ENCODE measurements around the gene OXSM.

The OXSM gene

GRCh38 chr3:25803833-25804232, 13.9 kb downstream of the OXSM start:
- Histone ChIP-seq H2AK5ac (ENCODE audit: low read length, severe bottlenecking) (no peak overlapping the region), H2BK5ac (ENCODE audit: low read depth, low read length, poor library complexity, severe bottlenecking) (no peak overlapping the region), H3K18ac (ENCODE audit: low read depth in 1 of 2, low read length in 2 of 2) (no peak overlapping the region), H3K4me3 (ENCODE audit: insufficient read depth in 1 of 2, low read depth in 1 of 2, low read length in 2 of 2) (no peak overlapping the region), H2BK120ac (ENCODE audit: low read depth, low read length) (no peak overlapping the region), H3K4me2 (ENCODE audit: low read length, poor library complexity, severe bottlenecking) (no peak overlapping the region), H3K9ac (ENCODE audit: low read length) (no peak overlapping the region), H4K91ac (ENCODE audit: low read length) (no peak overlapping the region), H3K14ac (ENCODE audit: low read length in 2 of 2) (no peak overlapping the region), H3K36me3 (ENCODE audit: control insufficient read depth in 1 of 2, insufficient read depth in 2 of 2, low read depth in 1 of 2, low read length in 2 of 2) (no peaks in the 10 kb centered on the region), H3K79me1 (replicated peaks; ENCODE audit: low read length, poor library complexity, severe bottlenecking) (no peaks in the 10 kb centered on the region), H3K4ac (ENCODE audit: low read depth in 1 of 2, low read length in 2 of 2) (no peak overlapping the region), H3K9me3 (ENCODE audit: control insufficient read depth, low read length) (no peaks in the 10 kb centered on the region), H2BK12ac (ENCODE audit: low read length in 2 of 2) (no peak overlapping the region), H4K8ac (ENCODE audit: low read length) (no peak overlapping the region), H3K23ac (ENCODE audit: low read length in 2 of 2) (no peak overlapping the region), H3K27ac (ENCODE audit: low read length, poor library complexity, severe bottlenecking) (no peak overlapping the region), H3K4me1 (ENCODE audit: control insufficient read depth, insufficient read depth, low read depth, low read length) (no peaks in the 10 kb centered on the region), H3K27me3 (ENCODE audit: control insufficient read depth in 1 of 2, insufficient read depth in 1 of 2, low read length in 2 of 2) (no peaks in the 10 kb centered on the region), H2AFZ (ENCODE audit: low read depth, low read length) (no peak overlapping the region), H2BK15ac (ENCODE audit: low read depth, poor library complexity, severe bottlenecking) (no peak overlapping the region)
- 100% methylated on average over 1 of the region's 2 CpGs for WGBS
- no peak for DNase-seq

DNA sequence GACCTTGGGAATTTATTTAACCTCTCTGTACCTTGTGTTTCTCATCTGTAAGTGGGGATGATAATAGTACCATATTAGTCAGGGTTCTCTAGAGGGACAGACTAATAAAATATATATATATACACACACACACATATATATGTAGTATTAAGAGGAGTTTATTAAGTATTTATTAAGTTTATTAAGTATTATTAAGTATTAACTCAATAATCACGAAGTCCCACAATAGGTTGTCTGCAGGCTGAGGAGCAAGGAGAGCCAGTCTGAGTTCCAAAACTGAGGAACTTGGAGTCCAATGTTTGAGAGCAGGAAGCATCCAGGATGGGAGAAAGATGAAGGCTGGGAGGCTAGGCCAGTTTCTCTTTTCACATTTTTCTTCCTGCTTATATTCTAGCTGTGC, 14.8 kb downstream of the OXSM start:
- 100% methylated on average over 1 of the region's 1 CpG for WGBS
- H3K9ac ChIP-seq (ENCODE audit: low read length) = no peak overlapping the region
- no peak overlapping the region for H4K8ac ChIP-seq (ENCODE audit: low read length)
- H3K36me3 ChIP-seq (ENCODE audit: control insufficient read depth in 1 of 2, insufficient read depth in 2 of 2, low read depth in 1 of 2, low read length in 2 of 2) = no peaks in the 10 kb centered on the region
- H3K27ac ChIP-seq (ENCODE audit: low read length, poor library complexity, severe bottlenecking) = no peak overlapping the region
- no peak overlapping the region for H2AFZ ChIP-seq (ENCODE audit: low read depth, low read length)
- no peaks in the 10 kb centered on the region for H3K4me1 ChIP-seq (ENCODE audit: control insufficient read depth, insufficient read depth, low read depth, low read length)
- no peak overlapping the region for H3K14ac ChIP-seq (ENCODE audit: low read length in 2 of 2)
- H3K23ac ChIP-seq (ENCODE audit: low read length in 2 of 2) = no peak overlapping the region
- no peak overlapping the region for H3K4me2 ChIP-seq (ENCODE audit: low read length, poor library complexity, severe bottlenecking)
- H3K27me3 ChIP-seq (ENCODE audit: control insufficient read depth in 1 of 2, insufficient read depth in 1 of 2, low read length in 2 of 2) = no peaks in the 10 kb centered on the region
- H2BK12ac ChIP-seq (ENCODE audit: low read length in 2 of 2) = no peak overlapping the region
- no peak for DNase-seq
- H3K79me1 ChIP-seq (replicated peaks; ENCODE audit: low read length, poor library complexity, severe bottlenecking) = no peaks in the 10 kb centered on the region
- H2AK5ac ChIP-seq (ENCODE audit: low read length, severe bottlenecking) = no peak overlapping the region
- no peak overlapping the region for H3K4ac ChIP-seq (ENCODE audit: low read depth in 1 of 2, low read length in 2 of 2)
- H4K91ac ChIP-seq (ENCODE audit: low read length) = no peak overlapping the region
- H2BK120ac ChIP-seq (ENCODE audit: low read depth, low read length) = no peak overlapping the region
- no peak overlapping the region for H2BK15ac ChIP-seq (ENCODE audit: low read depth, poor library complexity, severe bottlenecking)
- H3K18ac ChIP-seq (ENCODE audit: low read depth in 1 of 2, low read length in 2 of 2) = no peak overlapping the region
- H3K4me3 ChIP-seq (ENCODE audit: insufficient read depth in 1 of 2, low read depth in 1 of 2, low read length in 2 of 2) = no peak overlapping the region
- no peaks in the 10 kb centered on the region for H3K9me3 ChIP-seq (ENCODE audit: control insufficient read depth, low read length)
- H2BK5ac ChIP-seq (ENCODE audit: low read depth, low read length, poor library complexity, severe bottlenecking) = no peak overlapping the region

GRCh38 chr3:25812644-25813043, 22.8 kb downstream of the OXSM start:
- Histone ChIP-seq H3K4me2 (ENCODE audit: low read length, poor library complexity, severe bottlenecking) (no peak overlapping the region), H4K91ac (ENCODE audit: low read length) (no peak overlapping the region), H2BK12ac (ENCODE audit: low read length in 2 of 2) (no peak overlapping the region), H3K18ac (ENCODE audit: low read depth in 1 of 2, low read length in 2 of 2) (no peak overlapping the region), H2BK15ac (ENCODE audit: low read depth, poor library complexity, severe bottlenecking) (no peak overlapping the region), H2BK120ac (ENCODE audit: low read depth, low read length) (no peak overlapping the region), H3K27ac (ENCODE audit: low read length, poor library complexity, severe bottlenecking) (no peak overlapping the region), H3K23ac (ENCODE audit: low read length in 2 of 2) (no peak overlapping the region), H4K8ac (ENCODE audit: low read length) (no peak overlapping the region), H2BK5ac (ENCODE audit: low read depth, low read length, poor library complexity, severe bottlenecking) (no peak overlapping the region), H3K4me1 (ENCODE audit: control insufficient read depth, insufficient read depth, low read depth, low read length) (no peaks in the 10 kb centered on the region), H3K9ac (ENCODE audit: low read length) (no peak overlapping the region), H3K4ac (ENCODE audit: low read depth in 1 of 2, low read length in 2 of 2) (no peak overlapping the region), H3K36me3 (ENCODE audit: control insufficient read depth in 1 of 2, insufficient read depth in 2 of 2, low read depth in 1 of 2, low read length in 2 of 2) (no peaks in the 10 kb centered on the region), H2AFZ (ENCODE audit: low read depth, low read length) (no peak overlapping the region), H3K9me3 (ENCODE audit: control insufficient read depth, low read length) (no peaks in the 10 kb centered on the region), H3K27me3 (ENCODE audit: control insufficient read depth in 1 of 2, insufficient read depth in 1 of 2, low read length in 2 of 2) (no peaks in the 10 kb centered on the region), H3K79me1 (replicated peaks; ENCODE audit: low read length, poor library complexity, severe bottlenecking) (no peaks in the 10 kb centered on the region), H3K4me3 (ENCODE audit: insufficient read depth in 1 of 2, low read depth in 1 of 2, low read length in 2 of 2) (no peak overlapping the region), H2AK5ac (ENCODE audit: low read length, severe bottlenecking) (no peak overlapping the region), H3K14ac (ENCODE audit: low read length in 2 of 2) (no peak overlapping the region)
- no peak for DNase-seq
- 94% methylated on average over 3 of the region's 4 CpGs for WGBS

DNA sequence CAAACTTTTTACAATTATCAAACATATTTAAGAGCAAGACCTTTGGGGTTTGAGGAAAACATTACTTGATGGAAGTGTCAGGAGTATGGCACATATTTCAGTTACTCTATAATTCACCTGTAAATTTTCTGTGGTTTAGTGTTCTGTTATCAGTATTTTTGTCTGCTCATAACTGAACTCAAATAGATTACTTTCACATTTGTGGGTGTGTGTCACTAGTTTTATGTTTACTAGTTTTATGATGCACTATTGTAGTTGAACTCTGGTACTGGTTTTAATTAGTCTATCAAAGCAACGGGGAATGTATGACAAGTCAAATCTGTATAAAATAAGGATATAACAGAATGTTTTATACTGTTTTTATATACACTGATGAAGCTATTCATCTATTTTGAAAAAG, 27.2 kb downstream of the OXSM start:
- H3K4ac ChIP-seq (ENCODE audit: low read depth in 1 of 2, low read length in 2 of 2) = no peak overlapping the region
- WGBS = no CpG with 5 or more reads among the region's 1 CpG
- no peak overlapping the region for H3K9ac ChIP-seq (ENCODE audit: low read length)
- H3K36me3 ChIP-seq (ENCODE audit: control insufficient read depth in 1 of 2, insufficient read depth in 2 of 2, low read depth in 1 of 2, low read length in 2 of 2) = no peaks in the 10 kb centered on the region
- no peak overlapping the region for H3K27ac ChIP-seq (ENCODE audit: low read length, poor library complexity, severe bottlenecking)
- H2BK120ac ChIP-seq (ENCODE audit: low read depth, low read length) = no peak overlapping the region
- DNase-seq = no peak
- no peak overlapping the region for H3K14ac ChIP-seq (ENCODE audit: low read length in 2 of 2)
- H3K4me3 ChIP-seq (ENCODE audit: insufficient read depth in 1 of 2, low read depth in 1 of 2, low read length in 2 of 2) = no peak overlapping the region
- no peak overlapping the region for H2BK15ac ChIP-seq (ENCODE audit: low read depth, poor library complexity, severe bottlenecking)
- H2AFZ ChIP-seq (ENCODE audit: low read depth, low read length) = no peak overlapping the region
- H3K18ac ChIP-seq (ENCODE audit: low read depth in 1 of 2, low read length in 2 of 2) = no peak overlapping the region
- no peak overlapping the region for H4K8ac ChIP-seq (ENCODE audit: low read length)
- H2BK5ac ChIP-seq (ENCODE audit: low read depth, low read length, poor library complexity, severe bottlenecking) = no peak overlapping the region
- no peak overlapping the region for H3K4me2 ChIP-seq (ENCODE audit: low read length, poor library complexity, severe bottlenecking)
- H2AK5ac ChIP-seq (ENCODE audit: low read length, severe bottlenecking) = no peak overlapping the region
- no peaks in the 10 kb centered on the region for H3K27me3 ChIP-seq (ENCODE audit: control insufficient read depth in 1 of 2, insufficient read depth in 1 of 2, low read length in 2 of 2)
- no peaks in the 10 kb centered on the region for H3K79me1 ChIP-seq (replicated peaks; ENCODE audit: low read length, poor library complexity, severe bottlenecking)
- H3K23ac ChIP-seq (ENCODE audit: low read length in 2 of 2) = no peak overlapping the region
- no peak overlapping the region for H4K91ac ChIP-seq (ENCODE audit: low read length)
- no peak overlapping the region for H2BK12ac ChIP-seq (ENCODE audit: low read length in 2 of 2)
- no peaks in the 10 kb centered on the region for H3K4me1 ChIP-seq (ENCODE audit: control insufficient read depth, insufficient read depth, low read depth, low read length)
- H3K9me3 ChIP-seq (ENCODE audit: control insufficient read depth, low read length) = no peaks in the 10 kb centered on the region

Measured in mesenchymal stem cell (in vitro differentiated cells and primary cell).